GM19240 (cell line): Measurements from ENCODE around the gene NAE1.
"Not testable (repeated sequence)": the region's sequence is repeated elsewhere in the genome, so short reads cannot be mapped to it uniquely, and the experiment has no call there.

Experiments used
- DNase-seq: peaks from one replicate; pipeline ENCODE4 v3.0.0; 2011; ENCODE audit warnings: low spot score; ENCODE audit not compliant: insufficient read length

Gene NAE1

DNA sequence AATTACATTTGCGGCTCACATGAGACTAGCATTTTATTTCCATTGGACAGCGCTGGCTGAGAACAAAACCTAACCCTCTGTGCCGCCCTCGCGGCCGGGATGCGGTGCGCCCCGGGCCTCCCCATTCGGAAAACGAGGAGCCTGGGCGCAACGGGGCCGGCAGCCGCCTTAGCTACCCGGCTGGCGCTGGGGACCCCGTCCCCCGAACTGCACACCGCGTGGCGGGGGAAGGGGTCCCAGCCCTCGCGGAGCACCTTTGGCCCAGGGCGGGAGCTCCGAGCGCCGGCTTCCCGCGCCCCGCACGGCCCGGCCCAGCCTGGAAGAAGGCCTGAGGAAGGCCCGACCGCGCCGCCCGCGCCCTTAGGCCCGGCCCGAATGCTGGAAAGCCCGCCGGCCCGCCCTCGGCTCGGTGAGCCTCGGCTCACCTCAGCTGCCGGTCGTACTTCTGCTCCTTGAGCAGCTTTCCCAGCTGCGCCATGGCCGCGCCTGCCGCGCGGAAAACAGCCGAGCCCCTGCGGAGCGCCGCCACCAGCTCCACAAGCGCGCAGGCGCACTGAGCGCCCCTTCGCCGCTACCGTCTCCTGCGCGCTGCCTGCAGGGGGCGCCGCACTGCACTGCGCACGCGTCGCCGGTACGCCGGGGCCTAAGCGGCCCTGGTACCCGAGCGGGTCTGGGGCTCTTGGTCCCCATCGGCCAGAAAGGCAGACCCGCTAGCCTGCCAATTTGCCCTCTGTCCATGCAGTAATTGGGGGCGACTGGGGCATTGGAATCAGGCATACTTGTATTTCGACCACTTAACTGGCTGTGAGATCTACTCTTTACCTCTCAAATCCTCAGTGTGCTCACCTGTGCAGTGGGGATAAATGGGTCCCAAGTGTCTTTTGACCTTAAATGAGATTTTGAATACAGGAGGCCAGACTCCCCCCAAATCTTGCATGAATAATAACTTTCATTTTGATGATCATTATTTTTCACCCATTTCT is at the start of gene NAE1:
NAE1 (minus strand) TSS at position 555 of the 983 bp plus-strand sequence; CDS start at position 478, 77 bp downstream.
- DNase-seq = peak; percentile 83

DNA sequence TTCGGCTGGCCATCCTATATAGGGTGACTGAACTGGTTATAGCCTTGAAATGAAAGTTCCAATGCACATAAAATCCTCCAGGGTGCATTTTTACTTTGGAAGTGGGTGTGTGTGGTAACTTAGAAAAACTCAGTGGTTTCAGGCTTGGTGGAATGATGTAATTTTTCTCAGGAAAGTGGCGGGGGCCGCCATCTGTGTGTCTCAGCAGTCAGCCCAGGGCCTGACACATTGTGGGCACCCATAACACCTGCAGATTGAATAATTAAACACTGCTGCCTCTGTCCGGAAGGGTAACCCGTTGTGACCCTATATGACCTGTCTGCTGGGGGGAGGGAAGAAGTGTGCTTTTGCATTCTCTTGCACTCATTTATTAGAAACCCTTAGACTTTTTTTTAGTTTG is 47.3 kb upstream of the NAE1 start:
- no peak for DNase-seq

DNA sequence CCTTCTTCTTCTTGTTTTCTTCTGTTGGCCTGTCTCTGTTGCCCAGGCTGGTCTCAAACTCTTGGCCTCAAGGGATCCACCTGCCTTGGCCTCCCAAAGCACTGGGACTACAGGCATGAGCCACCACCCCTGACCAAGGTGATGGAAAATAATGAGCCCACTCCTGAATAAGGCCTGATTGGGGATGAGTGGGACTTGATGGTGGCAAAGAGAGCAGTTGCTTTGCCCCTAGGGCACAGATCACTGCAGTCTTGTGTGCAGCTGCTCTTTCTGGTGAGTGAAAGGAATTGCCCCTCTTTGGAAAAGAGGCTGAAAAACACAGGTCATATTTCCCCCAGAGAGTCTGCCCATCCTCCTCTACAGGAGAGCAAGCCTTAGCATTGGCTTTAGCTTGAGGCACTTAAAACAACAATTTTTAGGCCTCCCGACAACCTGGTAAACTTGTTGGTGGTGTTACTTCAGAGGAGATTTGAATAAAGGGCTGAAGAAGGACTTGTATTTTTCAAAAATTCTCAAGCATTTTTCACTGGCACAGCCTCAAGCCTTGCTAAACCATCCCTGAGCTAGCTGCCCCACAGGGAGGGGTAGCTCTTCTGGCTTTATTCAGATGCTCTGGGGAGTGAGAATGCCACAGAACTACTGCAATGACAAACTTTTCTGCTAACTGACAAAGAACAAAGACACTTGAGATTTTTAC is 43.5 kb upstream of the NAE1 start:
- DNase-seq = no peak

DNA sequence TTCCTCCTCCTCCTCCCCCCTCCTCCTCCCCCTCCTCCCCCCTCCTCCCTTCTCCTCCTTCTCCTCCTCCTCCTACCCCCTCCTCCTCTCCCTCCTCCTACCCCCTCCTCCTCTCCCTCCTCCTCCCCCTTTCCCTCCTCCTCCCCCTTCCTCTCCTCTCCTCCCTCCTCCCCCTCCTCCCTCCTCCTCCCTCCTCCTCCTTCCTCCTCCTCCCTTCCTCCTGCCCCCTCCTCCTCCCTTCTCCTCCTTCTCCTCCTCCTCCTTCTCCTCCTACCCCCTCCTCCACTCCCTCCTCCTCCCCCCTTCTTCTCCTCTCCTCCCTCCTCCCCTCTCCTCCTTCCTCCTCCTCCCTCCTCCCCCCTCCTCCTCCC is 42.9 kb upstream of the NAE1 start:
- no peak for DNase-seq

DNA sequence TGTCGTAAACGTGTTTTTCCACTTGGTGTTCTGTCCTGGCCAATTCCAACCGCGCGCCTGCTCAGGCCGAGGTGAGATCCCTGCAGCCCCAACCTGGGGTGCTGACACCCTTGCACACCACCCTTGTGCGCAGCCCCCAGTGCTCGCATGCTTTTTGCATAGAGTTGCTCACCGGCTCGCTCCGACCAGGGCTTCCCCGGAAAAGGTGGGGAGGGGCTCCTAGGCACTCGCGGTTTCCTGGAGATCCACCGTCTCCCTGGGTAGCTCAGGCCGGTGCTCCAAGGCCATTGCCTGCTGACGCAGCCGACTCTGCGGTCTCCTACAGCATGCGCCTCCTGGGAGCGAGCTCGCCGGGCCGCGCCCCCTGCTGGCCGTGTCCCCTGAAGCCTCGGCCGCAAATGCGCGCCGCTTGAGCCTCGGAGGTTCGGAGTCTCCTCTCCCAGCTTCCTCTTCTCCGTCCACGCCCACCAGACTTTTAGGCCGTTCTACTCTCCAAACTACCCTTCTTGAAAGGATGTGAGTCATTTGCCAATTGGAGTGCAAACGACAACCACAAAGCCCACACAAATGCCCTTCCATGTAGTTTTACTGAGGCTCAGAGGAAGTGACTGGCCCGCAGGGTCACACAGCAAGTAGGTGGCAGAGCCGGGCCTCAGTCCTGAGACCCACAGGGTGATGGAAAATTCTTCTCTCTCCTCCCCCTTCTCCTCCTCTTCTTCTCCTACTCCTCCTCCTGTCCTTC is 42.3 kb upstream of the NAE1 start:
- peak; percentile 68 for DNase-seq

DNA sequence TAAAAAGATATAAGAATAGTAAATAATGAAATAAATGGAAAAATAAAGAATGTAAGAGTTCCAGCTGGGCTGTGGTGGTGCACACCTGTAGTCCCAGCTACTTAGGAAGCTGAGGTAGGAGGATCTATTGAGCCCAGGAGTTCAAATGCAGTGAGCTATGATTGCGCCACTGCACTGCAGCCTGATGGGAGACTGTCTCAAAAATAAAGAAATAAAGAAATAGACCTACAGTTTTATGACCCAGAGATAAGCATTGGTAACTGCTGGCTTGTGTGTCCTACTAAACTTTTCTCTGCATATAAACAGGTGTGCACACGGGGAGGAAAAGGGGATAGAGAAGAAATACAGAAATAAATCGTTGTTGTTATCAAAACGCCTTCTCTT is 41.8 kb upstream of the NAE1 start:
- no peak for DNase-seq

DNA sequence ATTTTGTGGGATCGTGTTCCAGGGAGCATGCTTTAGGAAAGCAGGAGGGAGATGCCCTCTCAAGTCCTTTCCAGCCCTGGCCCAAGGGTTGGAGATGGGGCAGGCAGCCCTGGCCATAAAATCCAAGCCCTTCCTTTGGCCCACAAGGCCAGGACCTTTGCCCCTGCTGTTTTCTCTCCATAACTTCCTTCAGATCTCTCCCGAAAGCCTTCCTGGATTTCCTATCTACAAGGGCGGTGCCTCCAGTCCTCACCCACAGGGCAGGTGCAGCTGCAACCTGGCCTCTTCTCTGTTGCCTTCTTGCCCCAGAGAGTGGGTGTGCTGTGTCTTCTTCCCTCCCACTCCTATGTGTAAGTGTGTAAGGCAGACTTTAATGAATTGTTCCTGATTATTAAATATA is 41.1 kb upstream of the NAE1 start:
- DNase-seq = no peak

DNA sequence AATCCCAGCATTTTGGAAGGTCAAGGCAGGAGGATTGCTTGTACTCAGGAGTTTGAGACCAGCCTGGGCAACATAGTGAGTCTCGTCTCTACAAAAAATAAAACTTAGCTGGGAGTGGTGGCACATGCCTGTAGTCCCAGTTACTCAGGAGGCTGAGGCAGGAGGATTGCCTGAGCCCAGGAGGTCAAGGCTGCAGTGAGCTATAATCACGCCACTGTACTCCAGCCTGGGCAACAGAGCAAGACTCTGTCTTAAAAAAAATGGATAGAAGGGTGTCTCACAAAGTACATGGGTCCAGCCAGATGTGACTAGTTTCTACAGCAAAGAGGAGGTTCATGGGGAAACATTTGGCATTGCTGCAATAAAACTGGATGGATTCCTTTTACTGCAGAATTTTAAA is 40.6 kb upstream of the NAE1 start:
- not testable (repeated sequence) for DNase-seq

DNA sequence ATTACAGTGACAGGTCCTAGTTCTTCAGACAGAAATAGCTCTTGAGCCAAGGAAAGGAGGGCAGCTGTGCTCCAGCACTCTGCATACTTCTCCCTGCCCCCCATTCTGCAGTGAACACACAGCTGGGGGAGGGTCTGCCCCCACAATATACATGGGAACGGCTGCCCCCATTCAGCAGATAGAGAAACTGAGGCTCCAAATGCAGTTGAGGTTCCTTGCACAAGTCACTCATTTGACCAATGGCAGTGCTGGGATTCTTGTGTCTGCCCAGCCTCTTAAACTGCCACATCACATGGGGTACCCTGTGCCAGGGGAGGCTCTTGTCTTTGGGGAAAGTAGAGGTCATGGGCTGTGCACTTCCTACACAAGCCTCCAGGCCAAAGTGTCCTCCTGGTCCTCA is 38.6 kb upstream of the NAE1 start:
- DNase-seq = no peak

DNA sequence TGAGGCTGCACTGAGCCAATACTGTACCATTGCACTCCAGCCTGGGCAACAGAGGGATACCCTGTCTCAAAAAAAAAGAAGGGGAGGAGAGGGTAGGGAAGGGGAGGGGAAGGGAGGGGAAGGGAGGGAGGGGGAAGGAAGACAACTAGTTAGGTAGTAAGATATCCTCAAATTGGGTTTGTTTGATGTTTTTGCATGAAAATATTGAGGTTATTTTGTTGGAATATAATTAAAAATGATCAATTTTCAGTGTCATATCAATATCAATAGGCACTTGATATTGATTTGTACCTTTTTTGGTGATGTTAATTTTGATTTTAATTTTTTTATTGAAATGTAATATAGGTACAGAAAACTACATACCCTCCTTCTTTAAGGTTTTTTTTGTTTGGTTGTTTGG is 32.9 kb upstream of the NAE1 start:
- DNase-seq = no peak

DNA sequence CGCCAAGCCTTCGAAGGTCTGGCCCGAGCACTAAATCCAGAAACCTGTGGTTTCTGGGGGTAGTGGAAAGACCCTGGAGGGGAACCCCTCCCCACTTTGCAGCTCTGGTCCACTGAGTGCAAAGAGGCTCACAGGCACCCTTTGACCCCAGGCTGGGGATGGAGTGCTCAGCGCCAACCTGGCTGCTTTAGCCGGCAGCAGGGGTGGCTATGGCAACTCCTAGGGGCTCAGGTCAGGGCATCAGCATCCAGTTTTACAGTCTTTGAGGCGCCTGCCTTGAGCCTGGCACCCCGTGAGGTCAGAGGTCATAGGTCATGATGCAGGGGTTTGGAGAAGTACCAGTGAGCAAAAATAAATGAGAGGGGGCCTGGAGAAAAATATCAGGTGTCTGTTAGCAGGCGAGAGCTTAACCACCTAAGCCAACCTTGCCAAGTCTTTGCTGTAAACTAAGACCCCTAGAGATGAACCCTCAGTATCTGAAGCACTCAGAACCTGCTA is 31.3 kb upstream of the NAE1 start:
- no peak for DNase-seq

DNA sequence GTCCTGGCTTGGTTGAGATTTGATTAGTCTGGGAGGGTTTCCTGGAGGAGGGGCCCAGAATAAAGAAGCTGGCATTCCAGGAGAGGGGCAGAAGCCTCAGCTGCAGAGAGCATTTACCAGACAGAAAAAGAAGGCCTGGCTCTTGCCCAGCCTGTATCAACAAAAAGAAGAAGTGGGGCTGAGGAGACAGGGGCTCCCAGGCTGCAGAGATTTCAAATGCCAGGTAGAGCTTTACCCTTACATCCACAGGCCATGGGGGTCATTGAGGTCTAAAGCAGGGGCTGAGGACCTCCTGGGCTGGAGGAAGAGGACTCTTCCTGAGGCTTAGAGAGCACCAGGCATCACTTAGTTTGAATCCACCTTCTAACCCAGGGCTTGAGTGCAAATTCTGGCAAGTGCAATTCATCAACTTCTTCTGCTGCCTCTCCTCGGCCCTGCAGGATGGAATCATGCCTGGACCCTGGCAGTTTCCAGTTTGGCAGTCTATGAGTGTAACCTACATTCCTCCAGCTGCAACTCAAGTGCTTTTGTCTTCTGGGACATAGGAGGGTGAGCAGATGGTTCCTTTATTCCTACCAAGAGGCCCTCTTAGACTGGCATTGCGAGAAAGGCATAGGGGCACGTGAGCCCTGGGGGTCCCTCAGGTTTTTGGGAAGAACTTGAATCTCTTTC is 28.8 kb upstream of the NAE1 start:
- no peak for DNase-seq

DNA sequence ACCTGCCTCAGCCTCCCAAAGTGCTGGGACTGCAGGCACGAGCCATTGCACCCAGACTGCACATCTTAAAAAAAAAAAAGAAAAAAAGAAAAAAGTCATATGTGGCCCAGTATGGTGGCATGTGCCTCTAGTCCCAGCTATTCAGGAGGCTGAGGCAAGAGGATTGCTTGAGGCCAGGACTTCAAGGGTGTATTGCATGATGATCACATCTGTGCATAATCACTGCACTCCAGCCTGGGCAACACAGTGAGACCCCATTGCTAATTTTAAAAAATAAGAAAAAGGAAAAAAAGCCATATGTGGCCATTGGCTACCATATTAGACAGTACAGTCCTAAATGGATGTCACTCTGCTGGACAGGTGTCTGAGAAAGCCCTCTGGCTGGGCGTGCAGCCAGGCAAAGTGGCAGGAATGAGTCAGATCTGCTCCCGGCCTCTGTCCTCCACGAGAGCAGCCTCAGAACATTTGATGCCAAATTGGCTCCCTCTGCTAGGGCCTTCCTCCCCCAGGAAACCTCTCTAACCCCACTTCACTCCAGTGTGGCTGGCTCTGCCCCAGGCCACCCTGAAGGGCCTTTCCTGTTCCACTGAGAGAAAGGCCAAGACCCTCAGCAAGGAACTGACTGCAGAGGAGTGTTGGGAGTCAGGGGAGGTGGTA is 28.1 kb upstream of the NAE1 start:
- DNase-seq = no peak

DNA sequence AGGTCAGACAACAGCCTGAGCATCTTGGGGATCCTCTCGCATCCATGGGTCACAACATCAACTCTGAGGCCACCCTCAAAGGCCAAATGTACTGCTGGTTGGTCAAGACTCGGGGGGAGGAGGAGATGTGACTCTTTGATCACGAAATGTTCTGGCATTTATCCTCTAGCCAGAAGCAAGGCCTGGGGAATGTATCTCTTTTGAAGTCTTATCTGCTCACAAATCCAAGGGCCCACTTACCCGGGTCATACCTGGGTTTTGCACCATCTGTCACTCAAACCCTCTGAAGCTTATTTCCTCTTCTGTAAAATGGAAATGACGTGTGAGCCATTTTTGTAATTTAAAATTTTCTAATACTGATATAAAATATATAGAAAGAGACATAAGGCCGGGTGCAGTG is 26.7 kb upstream of the NAE1 start:
- DNase-seq = no peak

DNA sequence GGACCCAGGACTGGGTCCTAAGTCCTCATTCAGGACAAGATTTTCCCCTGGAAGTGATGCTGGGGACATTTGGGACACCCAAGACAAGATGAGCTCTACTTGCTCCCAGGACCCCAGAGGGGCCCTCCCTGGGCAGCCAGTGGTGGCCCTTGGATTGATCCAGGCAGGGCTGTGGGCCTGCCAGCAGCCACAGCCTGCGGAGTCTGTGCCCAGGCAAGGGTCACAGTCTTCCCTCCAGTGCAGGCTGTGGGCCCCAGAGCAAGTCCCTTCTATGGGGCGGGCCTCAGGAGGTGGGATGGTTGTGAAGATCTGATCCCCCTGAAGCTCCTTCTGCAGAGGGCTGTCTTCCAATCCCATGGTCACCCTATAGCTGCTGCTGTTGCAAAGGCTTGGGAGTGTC is 26.0 kb upstream of the NAE1 start:
- DNase-seq = no peak

DNA sequence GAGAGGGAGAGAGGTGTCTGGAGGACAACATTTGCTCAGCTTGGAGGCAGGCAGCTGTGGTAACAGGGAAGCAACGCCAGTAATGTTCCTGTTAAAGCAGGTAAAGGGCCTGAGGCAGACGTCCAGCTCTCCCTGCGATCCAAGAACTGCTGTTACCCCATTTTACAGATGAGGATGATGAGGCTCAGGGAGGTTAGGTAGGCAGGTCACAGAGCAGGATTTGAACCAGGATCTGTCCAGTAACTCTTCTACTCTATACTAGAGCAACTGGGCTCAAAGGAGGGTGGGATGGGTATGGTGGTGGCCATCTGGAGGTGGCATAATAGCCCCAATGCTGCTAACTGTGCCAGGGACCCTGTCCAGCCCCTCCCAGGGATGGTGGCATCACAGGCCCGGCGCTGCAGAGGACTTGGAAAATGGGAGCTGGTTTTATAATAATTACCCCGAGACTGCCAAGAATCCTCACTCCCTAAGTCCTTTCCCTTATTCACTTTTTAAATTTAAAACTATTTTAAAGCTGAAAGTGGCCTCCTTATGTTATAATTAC is 25.5 kb upstream of the NAE1 start:
- no peak for DNase-seq

DNA sequence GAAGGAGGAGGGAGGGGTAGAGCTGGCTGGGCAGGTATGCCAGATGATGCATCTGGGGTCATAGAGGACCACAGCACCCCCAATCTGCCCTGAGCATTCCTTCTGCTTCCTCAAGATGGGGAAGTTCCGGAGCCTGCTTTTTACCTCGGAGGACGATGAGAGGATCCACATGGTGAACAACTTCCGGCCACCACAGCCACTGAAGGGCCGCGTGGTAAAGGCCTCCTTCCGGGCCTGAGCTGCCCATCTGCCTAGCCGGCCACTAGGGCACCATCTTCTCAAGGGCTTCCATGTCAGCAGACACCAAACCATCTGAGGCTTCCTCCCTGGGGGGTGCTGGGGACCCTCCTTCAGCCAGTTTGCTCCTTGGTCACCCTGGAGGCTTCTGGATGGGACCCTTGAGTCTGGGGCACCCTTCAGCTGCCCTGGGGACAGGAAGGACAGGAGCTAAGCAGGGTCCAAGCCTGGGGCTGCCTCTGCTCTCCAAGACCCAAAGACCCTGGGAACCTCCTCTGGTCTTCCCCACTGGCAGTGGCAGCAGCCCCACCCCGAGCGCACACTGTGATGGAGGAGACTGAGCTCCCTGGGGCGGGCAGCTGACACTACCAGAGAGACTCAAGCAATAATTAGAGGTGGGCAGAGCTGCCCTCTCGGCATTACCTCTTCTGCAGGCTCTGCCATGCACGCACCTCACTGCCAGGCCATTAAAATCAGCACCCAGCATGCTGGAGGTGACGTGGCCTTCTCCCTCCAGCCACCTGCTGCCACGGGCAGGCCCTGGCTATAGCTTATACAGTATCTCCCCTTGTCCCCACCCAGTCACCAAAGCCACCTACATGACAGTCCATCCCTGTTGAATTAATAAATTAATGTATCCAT is 22.7 kb upstream of the NAE1 start:
- no peak for DNase-seq

DNA sequence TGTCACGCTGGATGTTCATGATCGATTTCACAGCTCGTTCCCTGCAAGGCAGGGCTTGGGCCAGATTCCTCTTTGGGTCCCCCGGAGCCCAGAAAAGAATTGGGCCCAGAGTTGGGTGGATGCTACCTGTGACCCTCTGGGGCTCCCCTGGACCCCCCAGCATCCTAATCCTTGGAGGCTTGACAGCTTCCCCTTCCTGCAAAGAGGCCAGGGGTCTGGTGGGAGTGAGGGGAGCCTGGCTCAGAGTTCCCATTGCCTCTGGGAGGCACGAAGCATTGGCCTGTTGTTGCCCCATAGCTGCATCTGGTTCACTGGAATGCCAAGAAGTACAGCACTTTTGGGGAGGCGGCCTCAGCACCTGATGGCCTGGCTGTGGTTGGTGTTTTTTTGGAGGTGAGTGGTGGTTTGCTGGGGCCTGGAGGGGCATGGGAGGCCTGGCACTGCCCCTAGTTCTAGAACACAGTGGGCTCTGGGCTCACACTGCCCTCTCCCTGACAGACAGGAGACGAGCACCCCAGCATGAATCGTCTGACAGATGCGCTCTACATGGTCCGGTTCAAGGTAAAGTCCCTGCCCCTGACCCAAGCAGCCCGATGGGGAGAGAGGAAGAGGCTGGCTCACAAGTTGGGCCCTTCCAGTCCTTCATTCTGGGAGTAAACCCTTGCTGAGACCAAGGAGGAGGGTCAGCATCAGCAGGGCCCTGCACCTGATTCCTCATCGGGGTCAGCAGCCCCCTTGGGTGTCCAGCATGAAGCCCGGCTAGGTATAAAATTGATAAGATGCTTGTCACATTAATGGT is 20.6 kb upstream of the NAE1 start:
- no peak for DNase-seq
